ENCODE data around the gene CERS6. TPM values are rescaled to one million over a fixed set of nuclear protein-coding genes. Genes with fewer than 3 reads are reported as not detected.

The CERS6 gene
- polyA plus RNA-seq, 1 donor from 2014 or later = 59.3 TPM

GRCh38 chr2:168749297-168749696 is 293.2 kb downstream of the CERS6 start:
- H3K79me2 ChIP-seq (replicated peaks; ENCODE audit: insufficient read depth, low read length) = no peaks in the 10 kb centered on the region
- no peak overlapping the region for H3K27ac ChIP-seq (ENCODE audit: low read length)
- H3K9me3 ChIP-seq (ENCODE audit: low read length) = no peaks in the 10 kb centered on the region
- no peaks in the 10 kb centered on the region for H3K36me3 ChIP-seq (ENCODE audit: insufficient read depth, low read length)
- H4K20me1 ChIP-seq (ENCODE audit: insufficient read depth) = no peaks in the 10 kb centered on the region
- H3K4me2 ChIP-seq (ENCODE audit: low read length) = no peak overlapping the region
- H3K27me3 ChIP-seq (ENCODE audit: insufficient read depth, low read depth, low read length) = no peaks in the 10 kb centered on the region
- H3K9ac ChIP-seq (ENCODE audit: low read length) = no peak overlapping the region
- no peaks in the 10 kb centered on the region for H3K9me2 ChIP-seq (ENCODE audit: insufficient read depth, low read length)
- no peak overlapping the region for H2AFZ ChIP-seq (ENCODE audit: low read depth, low read length)
- no peaks in the 10 kb centered on the region for H3F3A ChIP-seq (ENCODE audit: insufficient read depth, low read length, poor library complexity, severe bottlenecking)
- H3K4me3 ChIP-seq (ENCODE audit: low read length) = no peak overlapping the region
- no peak for TF ChIP-seq EZH2 (IDR thresholded peaks at IDR 0.05; ENCODE audit: borderline replicate concordance, insufficient read depth, low read length, poor library complexity, severe bottlenecking)
- no peak for TF ChIP-seq TAF1 (IDR thresholded peaks at IDR 0.05; ENCODE audit: low read depth)
- no peak for TF ChIP-seq RAD21 (conservative IDR thresholded peaks at IDR 0.05)
- TF ChIP-seq CTCF (IDR thresholded peaks at IDR 0.05; ENCODE audit: poor library complexity, severe bottlenecking) = no peak
- no peak for TF ChIP-seq REST (IDR thresholded peaks at IDR 0.05; ENCODE audit: borderline replicate concordance)
- no peak for TF ChIP-seq MXI1 (conservative IDR thresholded peaks at IDR 0.05; ENCODE audit: poor library complexity, severe bottlenecking)
- TF ChIP-seq SMC3 (conservative IDR thresholded peaks at IDR 0.05; ENCODE audit: poor library complexity) = no peak
- no peak for TF ChIP-seq EP300 (conservative IDR thresholded peaks at IDR 0.05; ENCODE audit: poor library complexity, severe bottlenecking)
- no peak for TF ChIP-seq POLR2AphosphoS5 (IDR thresholded peaks at IDR 0.05)

GRCh38 chr2:168751104-168751740 is 295.1 kb downstream of the CERS6 start:
- no peaks in the 10 kb centered on the region for H3K9me2 ChIP-seq (ENCODE audit: insufficient read depth, low read length)
- no peak overlapping the region for H3K27ac ChIP-seq (ENCODE audit: low read length)
- no peaks in the 10 kb centered on the region for H3K79me2 ChIP-seq (replicated peaks; ENCODE audit: insufficient read depth, low read length)
- no peak overlapping the region for H3K9ac ChIP-seq (ENCODE audit: low read length)
- H3K4me2 ChIP-seq (ENCODE audit: low read length) = no peak overlapping the region
- H3K36me3 ChIP-seq (ENCODE audit: insufficient read depth, low read length) = no peaks in the 10 kb centered on the region
- H3K27me3 ChIP-seq (ENCODE audit: insufficient read depth, low read depth, low read length) = no peaks in the 10 kb centered on the region
- H3K4me3 ChIP-seq (ENCODE audit: low read length) = no peak overlapping the region
- no peak overlapping the region for H2AFZ ChIP-seq (ENCODE audit: low read depth, low read length)
- no peaks in the 10 kb centered on the region for H3F3A ChIP-seq (ENCODE audit: insufficient read depth, low read length, poor library complexity, severe bottlenecking)
- TF ChIP-seq CTCF (IDR thresholded peaks at IDR 0.05; ENCODE audit: poor library complexity, severe bottlenecking) = no peak
- no peak for TF ChIP-seq MXI1 (conservative IDR thresholded peaks at IDR 0.05; ENCODE audit: poor library complexity, severe bottlenecking)
- no peak for TF ChIP-seq EP300 (conservative IDR thresholded peaks at IDR 0.05; ENCODE audit: poor library complexity, severe bottlenecking)
- no peak for TF ChIP-seq TAF1 (IDR thresholded peaks at IDR 0.05; ENCODE audit: low read depth)
- TF ChIP-seq EZH2 (IDR thresholded peaks at IDR 0.05; ENCODE audit: borderline replicate concordance, insufficient read depth, low read length, poor library complexity, severe bottlenecking) = no peak
- no peak for TF ChIP-seq RAD21 (conservative IDR thresholded peaks at IDR 0.05)
- no peak for TF ChIP-seq SMC3 (conservative IDR thresholded peaks at IDR 0.05; ENCODE audit: poor library complexity)
- no peak for TF ChIP-seq POLR2AphosphoS5 (IDR thresholded peaks at IDR 0.05)
- H3K9me3 ChIP-seq (ENCODE audit: low read length) = no peaks in the 10 kb centered on the region
- H4K20me1 ChIP-seq (ENCODE audit: insufficient read depth) = no peaks in the 10 kb centered on the region
